ENCODE data around the gene HM13.
"Not testable (repeated sequence)": the region's sequence is repeated elsewhere in the genome, so short reads cannot be mapped to it uniquely, and the experiment has no call there.

DNA sequence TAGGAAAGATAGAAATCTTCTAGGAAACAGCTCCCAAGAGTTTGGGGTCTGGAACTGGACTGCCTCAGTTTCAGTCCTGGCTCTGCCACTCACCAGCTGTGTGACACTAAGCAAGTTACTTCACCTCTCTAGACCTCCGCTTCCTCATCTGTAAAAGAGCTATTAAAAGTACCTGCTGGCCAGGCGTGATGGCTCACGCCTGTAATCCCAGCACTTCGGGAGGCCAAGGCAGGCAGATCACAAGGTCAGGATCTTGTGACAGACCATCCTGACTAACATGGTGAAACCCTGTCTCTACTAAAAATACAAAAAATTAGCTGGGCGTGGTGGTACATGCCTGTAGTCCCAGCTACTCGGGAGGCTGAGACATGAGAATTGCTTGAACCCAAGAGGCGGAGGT is 7.0 kb downstream of the HM13 start:
- TF ChIP-seq, protein P1, sequence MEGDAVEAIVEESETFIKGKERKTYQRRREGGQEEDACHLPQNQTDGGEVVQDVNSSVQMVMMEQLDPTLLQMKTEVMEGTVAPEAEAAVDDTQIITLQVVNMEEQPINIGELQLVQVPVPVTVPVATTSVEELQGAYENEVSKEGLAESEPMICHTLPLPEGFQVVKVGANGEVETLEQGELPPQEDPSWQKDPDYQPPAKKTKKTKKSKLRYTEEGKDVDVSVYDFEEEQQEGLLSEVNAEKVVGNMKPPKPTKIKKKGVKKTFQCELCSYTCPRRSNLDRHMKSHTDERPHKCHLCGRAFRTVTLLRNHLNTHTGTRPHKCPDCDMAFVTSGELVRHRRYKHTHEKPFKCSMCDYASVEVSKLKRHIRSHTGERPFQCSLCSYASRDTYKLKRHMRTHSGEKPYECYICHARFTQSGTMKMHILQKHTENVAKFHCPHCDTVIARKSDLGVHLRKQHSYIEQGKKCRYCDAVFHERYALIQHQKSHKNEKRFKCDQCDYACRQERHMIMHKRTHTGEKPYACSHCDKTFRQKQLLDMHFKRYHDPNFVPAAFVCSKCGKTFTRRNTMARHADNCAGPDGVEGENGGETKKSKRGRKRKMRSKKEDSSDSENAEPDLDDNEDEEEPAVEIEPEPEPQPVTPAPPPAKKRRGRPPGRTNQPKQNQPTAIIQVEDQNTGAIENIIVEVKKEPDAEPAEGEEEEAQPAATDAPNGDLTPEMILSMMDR (IDR thresholded peaks at IDR 0.05) = not testable (repeated sequence)
- not testable (repeated sequence) for TF ChIP-seq EZH2 (IDR thresholded peaks at IDR 0.05; ENCODE audit: borderline replicate concordance, insufficient read depth, low read depth, low read length, poor library complexity, severe bottlenecking)
